ENCODE results near the gene FXYD6. TPM values are rescaled to one million over a fixed set of nuclear protein-coding genes. Genes with fewer than 3 reads are reported as not detected.

The FXYD6 gene
- polyA plus RNA-seq, 1 of the 3 experiments (the other 2 are of a cell fraction) = 1.4 TPM

DNA sequence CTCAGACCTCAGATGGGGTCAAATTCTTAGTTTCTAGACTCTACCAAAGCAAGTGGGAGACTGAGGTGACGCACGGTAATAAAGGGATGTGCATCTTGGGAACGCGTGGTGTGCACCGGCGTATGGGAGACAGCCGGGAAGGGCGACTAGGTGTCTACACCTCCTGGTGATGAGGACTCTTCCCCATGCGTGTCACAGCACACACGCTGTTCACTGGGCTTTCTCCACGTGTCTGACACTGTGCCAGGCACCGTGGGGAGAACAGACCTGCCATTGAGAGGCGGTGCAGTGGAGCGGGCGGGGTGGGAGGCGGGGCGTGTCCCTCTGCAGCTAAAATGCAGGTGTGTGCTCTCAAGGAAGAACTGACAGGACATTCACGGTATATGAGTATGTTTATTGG lies 5.3 kb downstream of the FXYD6 start (continued):
- TF ChIP-seq MEF2A (IDR thresholded peaks at IDR 0.05; ENCODE audit: borderline replicate concordance, low read depth) = no peak

DNA sequence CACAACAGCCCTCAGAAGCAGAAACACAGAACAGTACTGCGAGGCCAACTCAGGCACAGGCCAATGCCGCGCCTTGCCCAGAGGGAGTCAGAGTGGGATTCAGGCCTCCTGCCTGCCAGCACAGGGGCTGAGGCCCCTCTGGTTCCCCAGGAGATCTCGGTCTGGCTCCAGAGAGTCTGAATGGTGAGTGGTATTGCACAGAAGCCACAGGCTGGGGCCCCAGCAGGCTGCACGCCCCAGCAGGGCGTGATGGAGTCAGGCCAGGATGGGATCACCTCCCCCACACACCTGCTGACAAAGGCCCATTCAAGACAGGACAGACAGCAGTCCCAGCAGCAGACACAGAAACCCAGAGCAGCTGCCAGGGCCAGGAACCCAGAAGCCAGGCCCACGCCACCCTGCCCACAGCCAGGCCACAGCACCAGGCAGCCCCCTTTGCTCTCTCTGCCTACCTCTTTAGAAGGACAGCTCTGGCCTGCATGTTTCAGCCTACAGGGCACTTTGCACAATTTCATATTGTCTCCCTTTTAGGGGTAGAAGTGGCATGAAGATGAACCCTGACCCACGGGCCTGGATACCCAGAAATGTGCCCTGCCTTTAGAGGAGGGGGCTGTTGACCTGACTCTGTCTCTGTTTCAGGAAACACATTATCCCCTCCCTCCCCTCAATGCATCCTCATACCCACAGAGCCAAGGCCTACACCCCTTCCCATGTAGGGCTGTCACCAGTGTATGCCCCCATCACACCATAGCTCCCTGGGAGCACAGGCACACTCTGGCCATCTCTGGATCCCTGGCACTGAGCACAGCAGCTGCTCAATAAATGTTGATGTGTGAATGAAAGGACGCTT lies 6.1 kb downstream of the FXYD6 start:
- Histone ChIP-seq H3F3A (replicated peaks; ENCODE audit: insufficient read depth) (no peaks in the 10 kb centered on the region), H3K4me3 (ENCODE audit: low read depth in 2 of 2, low read length in 1 of 2) (no peak overlapping the region), H3K9me2 (no peaks in the 10 kb centered on the region), H3K27ac (ENCODE audit: low read depth in 2 of 2, low read length in 1 of 2) (peak overlapping the region in 1 of 2 experiments; percentile 81; a peak in 2 of 4 replicates), H3K4me2 (no peak overlapping the region), H2AFZ (ENCODE audit: low read depth) (no peak overlapping the region), H4K20me1 (ENCODE audit: insufficient read depth) (no peaks in the 10 kb centered on the region), H3K36me3 (replicated peaks in 1 of 2; ENCODE audit: control insufficient read depth in 1 of 2, insufficient read depth in 2 of 2, low read length in 1 of 2) (no peaks in the 10 kb centered on the region), H3K9me3 (no peaks in the 10 kb centered on the region), H3K27me3 (ENCODE audit: insufficient read depth) (peaks cover 17% of the 10 kb centered on the region; the same call in 1 of the 2 replicates), H3K79me2 (ENCODE audit: insufficient read depth) (no peaks in the 10 kb centered on the region), H3K4me1 (ENCODE audit: control insufficient read depth in 1 of 2, insufficient read depth in 2 of 2, low read depth in 1 of 2, low read length in 1 of 2) (peaks cover 0 to 48% of the 10 kb centered on the region in 2 experiments; a peak in 1 of 4 replicates), H3K9ac (no peak overlapping the region)
- peak; percentile 52 for DNase-seq
- TF ChIP-seq CHD2 (IDR thresholded peaks at IDR 0.05; ENCODE audit: low read length, partially characterized antibody) (peak; percentile 15), JUND (IDR thresholded peaks at IDR 0.05) (no peak), GABPA (IDR thresholded peaks at IDR 0.05; ENCODE audit: low read depth) (no peak)
- POLR2A ChIA-PET = interaction anchor here (1.4 kb wide), 1 partner anchor 9 kb away, joined by 3 read pairs; no protein-coding TSS in a partner anchor
- WGBS (ENCODE audit: low lambda C conversion rate) = 13% methylated on average over 2 of the region's 9 CpGs
- CTCF ChIA-PET = interaction anchor here (0.9 to 4.2 kb wide), 6 partner anchors 10 to 444 kb away, joined by 3 to 27 read pairs (median 4); no protein-coding TSS in a partner anchor

- H3K4me3 ChIP-seq (ENCODE audit: low read depth in 2 of 2, low read length in 1 of 2) = no peak overlapping the region
- peaks cover 0 to 41% of the 10 kb centered on the region in 2 experiments; a peak in 1 of 4 replicates for H3K4me1 ChIP-seq (ENCODE audit: control insufficient read depth in 1 of 2, insufficient read depth in 2 of 2, low read depth in 1 of 2, low read length in 1 of 2)
- TF ChIP-seq GABPA (IDR thresholded peaks at IDR 0.05; ENCODE audit: low read depth) = no peak
- no peak for TF ChIP-seq JUND (IDR thresholded peaks at IDR 0.05)
- no peak for TF ChIP-seq EZH2phosphoT487 (IDR thresholded peaks at IDR 0.05; ENCODE audit: borderline replicate concordance, low read depth)
- no peak for TF ChIP-seq NFIC (IDR thresholded peaks at IDR 0.05; ENCODE audit: borderline replicate concordance)
- no peak for TF ChIP-seq GATA2 (CRISPR knock-in tag; IDR thresholded peaks at IDR 0.05)
- no peak for TF ChIP-seq RCOR1 (IDR thresholded peaks at IDR 0.05; ENCODE audit: low read length)
- TF ChIP-seq ZBTB33 (IDR thresholded peaks at IDR 0.05; ENCODE audit: borderline replicate concordance, low read depth) = no peak
- TF ChIP-seq, protein P1, sequence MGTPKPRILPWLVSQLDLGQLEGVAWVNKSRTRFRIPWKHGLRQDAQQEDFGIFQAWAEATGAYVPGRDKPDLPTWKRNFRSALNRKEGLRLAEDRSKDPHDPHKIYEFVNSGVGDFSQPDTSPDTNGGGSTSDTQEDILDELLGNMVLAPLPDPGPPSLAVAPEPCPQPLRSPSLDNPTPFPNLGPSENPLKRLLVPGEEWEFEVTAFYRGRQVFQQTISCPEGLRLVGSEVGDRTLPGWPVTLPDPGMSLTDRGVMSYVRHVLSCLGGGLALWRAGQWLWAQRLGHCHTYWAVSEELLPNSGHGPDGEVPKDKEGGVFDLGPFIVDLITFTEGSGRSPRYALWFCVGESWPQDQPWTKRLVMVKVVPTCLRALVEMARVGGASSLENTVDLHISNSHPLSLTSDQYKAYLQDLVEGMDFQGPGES (IDR thresholded peaks at IDR 0.05; ENCODE audit: low read depth, low read length) = no peak
- TF ChIP-seq TAF1 (IDR thresholded peaks at IDR 0.05; ENCODE audit: borderline replicate concordance, low read depth, low read length) = no peak
- TF ChIP-seq RXRA (IDR thresholded peaks at IDR 0.05; ENCODE audit: borderline replicate concordance, low read depth) = no peak
- TF ChIP-seq, protein P2, sequence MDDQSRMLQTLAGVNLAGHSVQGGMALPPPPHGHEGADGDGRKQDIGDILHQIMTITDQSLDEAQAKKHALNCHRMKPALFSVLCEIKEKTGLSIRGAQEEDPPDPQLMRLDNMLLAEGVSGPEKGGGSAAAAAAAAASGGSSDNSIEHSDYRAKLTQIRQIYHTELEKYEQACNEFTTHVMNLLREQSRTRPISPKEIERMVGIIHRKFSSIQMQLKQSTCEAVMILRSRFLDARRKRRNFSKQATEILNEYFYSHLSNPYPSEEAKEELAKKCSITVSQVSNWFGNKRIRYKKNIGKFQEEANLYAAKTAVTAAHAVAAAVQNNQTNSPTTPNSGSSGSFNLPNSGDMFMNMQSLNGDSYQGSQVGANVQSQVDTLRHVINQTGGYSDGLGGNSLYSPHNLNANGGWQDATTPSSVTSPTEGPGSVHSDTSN (IDR thresholded peaks at IDR 0.05) = no peak
- peak overlapping the region in 1 of 2 experiments; percentile 81; a peak in 2 of 4 replicates for H3K27ac ChIP-seq (ENCODE audit: low read depth in 2 of 2, low read length in 1 of 2)
- H3K4me2 ChIP-seq = no peak overlapping the region
- no peak overlapping the region for H2AFZ ChIP-seq (ENCODE audit: low read depth)
- WGBS (ENCODE audit: low lambda C conversion rate) = no CpG with 5 or more reads among the region's 4 CpGs
- no peaks in the 10 kb centered on the region for H3K36me3 ChIP-seq (replicated peaks in 1 of 2; ENCODE audit: control insufficient read depth in 1 of 2, insufficient read depth in 2 of 2, low read length in 1 of 2)
- H3F3A ChIP-seq (replicated peaks; ENCODE audit: insufficient read depth) = no peaks in the 10 kb centered on the region
- H3K9me3 ChIP-seq = no peaks in the 10 kb centered on the region
- no peak overlapping the region for H3K9ac ChIP-seq
- no peak for DNase-seq
- H4K20me1 ChIP-seq (ENCODE audit: insufficient read depth) = no peaks in the 10 kb centered on the region
- POLR2A ChIA-PET = no interaction called here
- peaks cover 11% of the 10 kb centered on the region; the same call in 1 of the 2 replicates for H3K27me3 ChIP-seq (ENCODE audit: insufficient read depth)
- CTCF ChIA-PET = interaction anchor here (0.9 to 4.2 kb wide), 3 partner anchors 35 to 443 kb away, joined by 3 to 27 read pairs (median 5); no protein-coding TSS in a partner anchor
- H3K79me2 ChIP-seq (ENCODE audit: insufficient read depth) = no peaks in the 10 kb centered on the region
- no peaks in the 10 kb centered on the region for H3K9me2 ChIP-seq
Measured at GRCh38 chr11:117869604-117870003, 6.9 kb downstream of the FXYD6 start.
